ENCODE data around the gene PLD2.
"Not testable (repeated sequence)": the region's sequence is repeated elsewhere in the genome, so short reads cannot be mapped to it uniquely, and the experiment has no call there.

PLD2 gene

GRCh38 chr17:4832829-4833177 is 25.9 kb downstream of the PLD2 start:
- intact Hi-C loops (cut with DNase I); DNase-seq: not testable (repeated sequence)

GRCh38 chr17:4833178-4833940 is 26.4 kb downstream of the PLD2 start, which contains the start of gene MINK1:
Gene MINK1 (plus strand): TSS chr17:4833340. CDS start chr17:4833584, 244 bp downstream.
- peak; percentile 76 to 97 (median 86) for DNase-seq
- intact Hi-C loops (cut with DNase I), result no loop called here

- intact Hi-C loops (cut with DNase I), result loop anchor here (2.0 kb wide), 1 partner anchor 47 kb away; no protein-coding TSS in a partner anchor
- DNase-seq, result peak in 3 of 10 donors; percentile 30 to 80 (median 75)
Observed at GRCh38 chr17:4833941-4834680, 27.2 kb downstream of the PLD2 start.

GRCh38 chr17:4834681-4835020 is 27.7 kb downstream of the PLD2 start:
- intact Hi-C loops (cut with DNase I), result loop anchor here (2.0 to 5.0 kb wide), 2 partner anchors 46 to 47 kb away; partner anchors contain the start of genes GLTPD2 and VMO1
- DNase-seq, result peak in 1 of 10 donors; percentile 12

- intact Hi-C loops (cut with DNase I), result loop anchor here (1.0 to 5.0 kb wide), 2 partner anchors 21 to 49 kb away; partner anchors contain the start of genes GLTPD2 and VMO1
- peak in 2 of 10 donors; percentile 18 to 54 for DNase-seq
Observed at GRCh38 chr17:4836221-4836620, 29.3 kb downstream of the PLD2 start.

GRCh38 chr17:4837471-4838308 is 30.7 kb downstream of the PLD2 start:
- DNase-seq, result peak in 7 of 10 donors; percentile 29 to 88 (median 62)
- intact Hi-C loops (cut with DNase I), result loop anchor here (5.0 kb wide), 1 partner anchor 50 kb away; the partner anchor contains the start of genes GLTPD2 and VMO1

- DNase-seq, result peak in 2 of 10 donors; percentile 5 to 8
- intact Hi-C loops (cut with DNase I), result loop anchor here (5.0 kb wide), 1 partner anchor 51 kb away; the partner anchor contains the start of genes GLTPD2 and VMO1
Observed at GRCh38 chr17:4838309-4838785, 31.4 kb downstream of the PLD2 start.

DNA sequence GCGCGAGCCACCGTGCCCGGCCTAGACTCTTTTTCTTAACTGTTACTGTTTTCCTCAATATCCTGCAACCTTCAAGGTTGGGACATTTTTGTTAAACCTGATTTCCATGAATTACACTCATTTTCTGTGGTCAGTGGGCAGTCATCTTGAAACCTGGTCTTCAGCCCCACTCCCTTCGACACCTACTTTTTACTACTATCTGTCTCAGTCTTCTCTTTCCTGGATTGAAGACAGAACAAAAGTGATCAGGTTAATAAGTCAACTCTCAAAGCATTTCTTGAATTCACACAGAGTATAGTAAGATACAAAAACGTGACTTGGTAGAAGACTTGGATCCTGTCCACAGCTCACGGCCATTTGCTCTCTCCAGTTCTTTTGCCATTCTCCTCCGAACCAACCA is 32.3 kb downstream of the PLD2 start:
- intact Hi-C loops (cut with DNase I), result loop anchor here (5.0 kb wide), 1 partner anchor 52 kb away; the partner anchor contains the start of genes GLTPD2 and VMO1

GRCh38 chr17:4839965-4840892 is 33.3 kb downstream of the PLD2 start:
- intact Hi-C loops (cut with DNase I), result loop anchor here (5.0 kb wide), 1 partner anchor 53 kb away; the partner anchor contains the start of genes GLTPD2 and VMO1
- peak in 1 of 10 donors; percentile 35 for DNase-seq

More for the DNA sequence above, 32.3 kb downstream of the PLD2 start:
- peak in 1 of 10 donors; percentile 10 for DNase-seq

GRCh38 chr17:4840893-4841242 is 33.9 kb downstream of the PLD2 start:
- peak in 1 of 10 donors; percentile 23 for DNase-seq
- intact Hi-C loops (cut with DNase I), result no loop called here

- peak in 1 of 10 donors; percentile 8 for DNase-seq
- intact Hi-C loops (cut with DNase I), result no loop called here
Observed at GRCh38 chr17:4842376-4842775, 35.4 kb downstream of the PLD2 start.

- intact Hi-C loops (cut with DNase I), result no loop called here
- DNase-seq, result peak in 2 of 10 donors; percentile 17 to 43
Observed at GRCh38 chr17:4843321-4844000, 36.5 kb downstream of the PLD2 start.

GRCh38 chr17:4845118-4845517 is 38.2 kb downstream of the PLD2 start:
- intact Hi-C loops (cut with DNase I), result no loop called here
- DNase-seq, result peak in 1 of 10 donors; percentile 30

DNA sequence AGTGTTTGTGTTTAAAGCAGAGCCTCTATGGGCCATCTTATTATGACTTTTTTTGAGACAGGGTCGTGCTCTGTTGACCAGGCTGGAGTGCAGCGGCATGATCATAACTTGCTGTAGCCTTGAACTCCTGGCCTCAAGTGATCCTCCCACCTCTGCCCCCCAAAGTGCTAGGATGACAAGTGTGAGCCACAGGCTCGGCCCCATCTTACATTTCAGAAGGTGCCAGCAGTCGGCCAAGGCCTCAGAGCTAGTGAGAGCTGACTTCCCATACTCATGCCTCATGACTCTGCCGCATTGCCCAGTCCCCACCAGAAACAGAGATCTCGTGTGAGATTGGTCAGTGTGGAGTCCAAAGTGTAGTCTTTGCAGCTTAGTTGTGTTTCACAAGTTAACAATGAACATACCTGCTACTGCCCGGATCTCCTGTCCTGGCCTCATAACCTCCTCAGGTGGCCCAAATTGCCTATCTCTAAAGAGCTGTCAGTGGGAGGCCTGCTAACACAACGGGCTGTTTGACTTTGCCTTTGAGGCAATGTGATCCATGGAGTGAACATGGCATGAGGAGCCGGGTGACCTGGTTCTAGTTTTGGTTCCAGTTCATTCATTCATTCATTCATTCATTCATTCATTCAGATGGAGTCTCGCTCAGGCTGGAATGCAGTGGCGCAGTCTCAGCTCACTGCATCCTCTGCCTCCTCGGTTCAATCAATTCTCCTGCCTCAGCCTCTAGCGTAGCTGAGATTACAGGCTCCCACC is 39.9 kb downstream of the PLD2 start:
- intact Hi-C loops (cut with DNase I), result no loop called here
- DNase-seq, result peak in 1 of 10 donors; percentile 17

GRCh38 chr17:4849011-4849536 is 42.1 kb downstream of the PLD2 start:
- peak in 1 of 10 donors; percentile 29 for DNase-seq
- intact Hi-C loops (cut with DNase I), result no loop called here

- intact Hi-C loops (cut with DNase I), result no loop called here
- DNase-seq, result peak in 1 of 10 donors; percentile 15
Observed at GRCh38 chr17:4850246-4850645, 43.3 kb downstream of the PLD2 start.

GRCh38 chr17:4851084-4851483 is 44.1 kb downstream of the PLD2 start:
- no peak for DNase-seq
- intact Hi-C loops (cut with DNase I), result no loop called here

All from posterior cingulate gyrus (tissue), 11 donors.